ENCODE measurements around the gene VWA8. TPM values are rescaled to one million over a fixed set of nuclear protein-coding genes. Genes with fewer than 3 reads are reported as not detected.

VWA8 gene
- total and polyA plus RNA-seq, 7 donors: 3.0 to 37.5 (median 24.7) TPM

- WGBS, 2 donors: 76 to 84% methylated on average over 1 of the region's 1 CpG
- TF ChIP-seq POLR2AphosphoS5 (IDR thresholded peaks at IDR 0.05): peak in 1 of 4 donors; percentile 23
- no peak for TF ChIP-seq EP300 (IDR thresholded peaks at IDR 0.05)
- no peak for DNase-seq
- intact Hi-C loops (cut with DNase I): loop anchor here (5.0 kb wide), 1 partner anchor 405 kb away; no protein-coding TSS in a partner anchor
- Histone ChIP-seq H3K9me3 (no peaks in the 10 kb centered on the region), H3K36me3 (no peaks in the 10 kb centered on the region), H3K4me1 (peaks cover 0 to 52% (median 25%) of the 10 kb centered on the region in 4 donors), H3K27me3 (no peaks in the 10 kb centered on the region), H3K4me3 (no peak overlapping the region), H3K27ac (peak overlapping the region; percentile 1 to 66 (median 29))
Measured at GRCh38 chr13:41707194-41707821, 253.6 kb downstream of the VWA8 start.

GRCh38 chr13:41706152-41706551, 254.8 kb downstream of the VWA8 start:
- WGBS, 2 donors: 90 to 91% methylated on average over 1 of the region's 1 CpG
- peaks cover 0 to 61% (median 35%) of the 10 kb centered on the region in 4 donors for H3K4me1 ChIP-seq
- intact Hi-C loops (cut with DNase I): loop anchor here (5.0 kb wide), 1 partner anchor 406 kb away; no protein-coding TSS in a partner anchor

GRCh38 chr13:41702540-41702939, 258.4 kb downstream of the VWA8 start:
- no peak for TF ChIP-seq CTCF (IDR thresholded peaks at IDR 0.05)
- TF ChIP-seq POLR2A (IDR thresholded peaks at IDR 0.05): no peak
- no peak for TF ChIP-seq EP300 (IDR thresholded peaks at IDR 0.05)
- TF ChIP-seq POLR2AphosphoS5 (IDR thresholded peaks at IDR 0.05): no peak
- DNase-seq: no peak
- intact Hi-C loops (cut with DNase I): no loop called here
- Histone ChIP-seq H3K36me3 (peaks cover 0 to 11% (median 0%) of the 10 kb centered on the region in 4 donors), H3K9me3 (no peaks in the 10 kb centered on the region), H3K4me1 (peaks cover 0 to 63% (median 41%) of the 10 kb centered on the region in 4 donors), H3K4me3 (no peak overlapping the region), H3K27me3 (no peaks in the 10 kb centered on the region), H3K27ac (peak overlapping the region in 1 of 4 donors; percentile 7)
- WGBS, 2 donors: 93 to 94% methylated on average over 2 of the region's 2 CpGs

More at GRCh38 chr13:41706152-41706551, 254.8 kb downstream of the VWA8 start:
- Histone ChIP-seq H3K9me3 (no peaks in the 10 kb centered on the region), H3K36me3 (no peaks in the 10 kb centered on the region), H3K27me3 (no peaks in the 10 kb centered on the region), H3K27ac (peak overlapping the region in 3 of 4 donors; percentile 4 to 66 (median 54)), H3K4me3 (no peak overlapping the region)
- TF ChIP-seq CTCF (IDR thresholded peaks at IDR 0.05) (no peak), EP300 (IDR thresholded peaks at IDR 0.05) (no peak), POLR2A (IDR thresholded peaks at IDR 0.05) (no peak), POLR2AphosphoS5 (IDR thresholded peaks at IDR 0.05) (no peak)
- no peak for DNase-seq

- Histone ChIP-seq H3K27me3 (no peaks in the 10 kb centered on the region), H3K36me3 (peaks cover 0 to 11% (median 0%) of the 10 kb centered on the region in 4 donors), H3K4me3 (no peak overlapping the region), H3K9me3 (no peaks in the 10 kb centered on the region), H3K4me1 (peaks cover 0 to 54% (median 34%) of the 10 kb centered on the region in 4 donors), H3K27ac (peak overlapping the region in 1 of 4 donors; percentile 66)
- WGBS, 2 donors: 96 to 98% methylated on average over 3 of the region's 3 CpGs
- DNase-seq: no peak
- TF ChIP-seq CTCF (IDR thresholded peaks at IDR 0.05): no peak
- TF ChIP-seq EP300 (IDR thresholded peaks at IDR 0.05): no peak
- TF ChIP-seq POLR2A (IDR thresholded peaks at IDR 0.05): no peak
- TF ChIP-seq POLR2AphosphoS5 (IDR thresholded peaks at IDR 0.05): no peak
- intact Hi-C loops (cut with DNase I): no loop called here
Measured at GRCh38 chr13:41701676-41702075, 259.2 kb downstream of the VWA8 start.

GRCh38 chr13:41700790-41701310, 260.1 kb downstream of the VWA8 start:
- H3K27ac ChIP-seq: peak overlapping the region in 3 of 4 donors; percentile 35 to 66 (median 47)
- H3K27me3 ChIP-seq: no peaks in the 10 kb centered on the region
- no peak for DNase-seq
- TF ChIP-seq POLR2AphosphoS5 (IDR thresholded peaks at IDR 0.05): peak in 3 of 4 donors; percentile 44 to 50 (median 46)
- peak in 1 of 4 donors; percentile 17 for TF ChIP-seq EP300 (IDR thresholded peaks at IDR 0.05)
- TF ChIP-seq CTCF (IDR thresholded peaks at IDR 0.05): no peak
- no peak for TF ChIP-seq POLR2A (IDR thresholded peaks at IDR 0.05)
- peaks cover 0 to 11% (median 0%) of the 10 kb centered on the region in 4 donors for H3K36me3 ChIP-seq
- no peaks in the 10 kb centered on the region for H3K9me3 ChIP-seq
- no peak overlapping the region for H3K4me3 ChIP-seq
- intact Hi-C loops (cut with DNase I): no loop called here
- H3K4me1 ChIP-seq: peaks cover 0 to 54% (median 36%) of the 10 kb centered on the region in 4 donors
